Astrocyte of the spinal cord (primary cell): ENCODE results near the gene RPL9.
"Not testable (repeated sequence)": the region's sequence is repeated elsewhere in the genome, so short reads cannot be mapped to it uniquely, and the experiment has no call there.

ENCODE experiments used
- DNase-seq: peaks from one replicate; pipeline ENCODE4 v3.0.0; 2011; ENCODE audit warnings: low read depth, low spot score
- H3K4me3 ChIP-seq: 2 replicates; pipeline ENCODE4 v1.5.1; 2011; ENCODE audit warnings: low read depth, mild to moderate bottlenecking, low read length, moderate library complexity
- in situ Hi-C: cut with HindIII; loops from 2 replicates; pipeline ENCODE4 v1.10.0; 2017; ENCODE audit warnings: low sequenced_read_pairs
- TF ChIP-seq, protein P1 (sequence below): IDR thresholded peaks from 2 replicates; pipeline ENCODE4 v1.5.1; 2012; ENCODE audit warnings: low read depth, mild to moderate bottlenecking, low read length, inconsistent platforms

The RPL9 gene

DNA sequence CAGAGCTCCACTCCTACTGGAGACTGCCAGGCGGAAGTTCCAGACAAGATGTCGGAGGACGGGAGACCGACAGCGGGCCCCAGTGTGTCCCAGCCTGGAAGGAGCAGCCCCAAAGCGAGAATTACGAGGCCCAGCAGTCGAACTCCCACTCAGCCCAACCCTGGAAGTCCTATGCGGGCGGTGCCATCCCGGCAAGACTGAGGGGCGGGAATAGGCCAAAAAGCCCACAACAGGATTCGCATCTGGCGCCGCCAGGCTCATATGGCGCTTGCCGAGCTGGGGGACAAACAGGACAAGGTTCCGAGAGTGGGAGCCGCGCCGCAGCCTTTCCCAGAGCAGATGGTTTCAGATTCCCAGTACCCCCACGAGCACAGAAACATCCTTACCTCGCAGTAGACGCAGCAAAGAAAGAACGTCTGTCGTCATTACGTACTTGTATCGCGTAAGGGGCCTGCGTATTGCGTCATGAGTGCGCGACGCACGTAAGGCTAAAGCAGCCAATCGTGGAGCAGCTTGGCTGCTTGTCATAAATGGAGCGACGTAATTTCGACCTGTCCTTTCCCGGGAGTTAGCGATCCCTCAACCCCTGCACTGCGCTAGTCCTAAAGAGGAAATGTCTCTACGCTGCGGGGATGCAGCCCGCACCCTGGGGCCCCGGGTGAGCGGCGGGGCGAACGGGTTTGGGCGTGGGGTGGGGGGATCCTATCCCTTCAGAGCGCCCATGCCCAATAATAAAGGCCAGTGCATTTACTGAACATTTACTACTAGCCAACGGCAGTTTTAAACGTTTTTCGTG lies at the start of gene RPL9, which contains the start of gene LIAS:
Gene RPL9, minus strand, starts transcription at position 418 of the 796 bp plus-strand sequence. CDS start 483 bp downstream, outside the sequence.
Gene LIAS, plus strand, starts transcription at position 552 of the 796 bp plus-strand sequence. Its CDS starts 62 bp downstream, at position 614.
- H3K4me3 ChIP-seq: peak within 1 kb of the TSS; percentile 78
- peak; percentile 99 for DNase-seq
- TF ChIP-seq, protein P1, sequence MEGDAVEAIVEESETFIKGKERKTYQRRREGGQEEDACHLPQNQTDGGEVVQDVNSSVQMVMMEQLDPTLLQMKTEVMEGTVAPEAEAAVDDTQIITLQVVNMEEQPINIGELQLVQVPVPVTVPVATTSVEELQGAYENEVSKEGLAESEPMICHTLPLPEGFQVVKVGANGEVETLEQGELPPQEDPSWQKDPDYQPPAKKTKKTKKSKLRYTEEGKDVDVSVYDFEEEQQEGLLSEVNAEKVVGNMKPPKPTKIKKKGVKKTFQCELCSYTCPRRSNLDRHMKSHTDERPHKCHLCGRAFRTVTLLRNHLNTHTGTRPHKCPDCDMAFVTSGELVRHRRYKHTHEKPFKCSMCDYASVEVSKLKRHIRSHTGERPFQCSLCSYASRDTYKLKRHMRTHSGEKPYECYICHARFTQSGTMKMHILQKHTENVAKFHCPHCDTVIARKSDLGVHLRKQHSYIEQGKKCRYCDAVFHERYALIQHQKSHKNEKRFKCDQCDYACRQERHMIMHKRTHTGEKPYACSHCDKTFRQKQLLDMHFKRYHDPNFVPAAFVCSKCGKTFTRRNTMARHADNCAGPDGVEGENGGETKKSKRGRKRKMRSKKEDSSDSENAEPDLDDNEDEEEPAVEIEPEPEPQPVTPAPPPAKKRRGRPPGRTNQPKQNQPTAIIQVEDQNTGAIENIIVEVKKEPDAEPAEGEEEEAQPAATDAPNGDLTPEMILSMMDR: no peak
- in situ Hi-C loops: no loop called here

DNA sequence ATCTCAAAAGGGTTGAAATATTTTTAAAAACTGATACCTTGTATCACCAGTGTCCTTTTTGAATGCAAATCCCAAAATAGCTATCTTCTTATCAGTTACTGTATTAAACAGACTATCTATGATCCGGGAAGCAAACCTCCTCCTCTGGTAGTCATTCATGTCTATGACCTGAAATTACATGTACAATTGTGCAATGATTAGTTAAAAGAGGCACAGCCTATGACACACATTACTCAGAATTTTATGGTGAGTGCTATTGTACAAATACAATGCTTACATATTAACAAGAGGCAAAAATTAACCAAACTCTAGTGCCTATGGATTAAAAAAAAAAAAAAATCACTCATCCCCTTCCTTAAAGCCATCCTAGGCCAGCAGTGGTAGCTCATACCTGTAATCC lies 46.9 kb upstream of the RPL9 start:
- H3K4me3 ChIP-seq: no peak overlapping the region
- in situ Hi-C loops: no loop called here
- TF ChIP-seq, protein P1: no peak
- no peak for DNase-seq

DNA sequence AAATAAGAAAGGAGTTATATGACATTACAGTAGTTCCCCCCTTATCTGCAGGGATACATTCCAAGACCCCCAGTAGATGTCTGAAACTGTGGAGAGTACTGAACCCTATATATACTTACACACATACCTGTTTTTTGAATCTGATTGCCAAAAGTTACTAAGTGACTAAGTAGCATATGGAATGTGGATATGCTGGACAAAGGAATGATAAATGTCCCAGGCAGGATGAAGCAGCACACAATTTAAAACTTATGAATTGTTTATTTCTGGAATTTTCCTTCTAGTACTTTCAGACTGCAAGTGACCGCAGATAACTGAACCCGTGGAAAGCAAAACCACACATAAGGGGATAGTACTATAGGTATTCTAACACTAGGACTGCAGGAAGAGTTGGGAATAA lies 45.8 kb upstream of the RPL9 start:
- TF ChIP-seq, protein P1: no peak
- in situ Hi-C loops: no loop called here
- H3K4me3 ChIP-seq: no peak overlapping the region
- no peak for DNase-seq

DNA sequence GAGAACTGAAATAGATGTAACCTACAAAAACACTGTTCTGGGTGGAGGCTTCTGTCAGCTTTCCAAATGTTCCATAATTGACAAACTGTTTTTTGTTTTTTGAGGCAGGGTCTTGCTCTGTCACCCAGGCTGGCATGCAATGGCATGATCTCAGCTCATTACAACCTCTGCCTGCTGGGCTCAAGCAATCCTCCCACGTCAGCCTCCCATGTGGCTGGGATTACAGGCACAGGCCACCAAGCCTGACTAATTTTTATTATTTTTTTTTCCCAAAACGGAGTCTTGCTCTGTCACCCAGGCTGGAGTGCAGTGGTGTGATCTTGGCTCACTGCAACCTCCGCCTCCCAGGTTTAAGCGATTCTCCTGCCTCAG lies 43.9 kb upstream of the RPL9 start:
- DNase-seq: peak; percentile 26
- in situ Hi-C loops, H3K4me3 ChIP-seq: not testable (repeated sequence)

DNA sequence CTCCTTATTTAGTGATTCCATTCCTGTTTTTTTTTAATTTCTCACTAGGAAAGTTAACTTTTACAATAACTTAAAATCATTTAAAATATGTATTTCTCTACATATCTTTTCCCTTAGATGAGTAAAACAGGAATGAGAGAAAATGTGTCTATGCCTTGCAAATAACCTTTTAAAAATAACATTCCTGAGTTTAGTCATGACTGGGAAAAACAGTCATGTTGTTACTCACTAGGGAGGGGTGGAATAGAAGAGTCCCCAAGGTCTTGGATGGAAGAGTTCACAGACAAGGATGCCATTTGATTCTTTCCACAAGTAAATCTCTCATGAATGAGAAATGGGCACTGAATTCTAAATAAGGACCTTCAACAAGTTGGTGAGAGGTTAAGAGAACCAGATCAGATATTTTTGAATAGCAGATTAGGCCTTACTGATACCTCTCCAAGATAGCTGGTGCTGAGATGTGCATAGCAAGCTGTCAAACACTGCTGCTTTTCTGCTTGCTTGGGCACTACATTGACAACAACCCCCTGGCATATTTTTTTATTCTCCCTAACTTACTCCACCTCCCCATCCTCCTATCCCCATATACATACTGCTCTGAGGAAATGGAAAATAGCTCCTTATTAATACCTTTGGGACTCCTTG lies 43.4 kb upstream of the RPL9 start:
- DNase-seq: peak; percentile 79
- TF ChIP-seq, protein P1: no peak
- in situ Hi-C loops: no loop called here
- no peak overlapping the region for H3K4me3 ChIP-seq

DNA sequence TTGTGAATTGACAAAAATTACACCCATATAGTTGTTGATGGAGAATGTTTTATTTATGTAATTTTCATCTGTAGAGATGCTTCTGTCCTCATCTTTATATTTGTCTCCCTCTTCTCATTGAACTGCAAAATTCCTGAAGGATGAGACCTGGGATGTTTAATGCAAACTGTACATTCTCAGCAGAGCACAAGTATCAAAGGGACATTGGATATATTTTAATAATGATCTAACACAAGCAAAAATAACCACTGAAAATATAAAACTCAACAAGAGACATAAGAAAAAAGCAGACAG lies 40.0 kb upstream of the RPL9 start:
- H3K4me3 ChIP-seq: no peak overlapping the region
- no peak for DNase-seq
- in situ Hi-C loops: no loop called here
- TF ChIP-seq, protein P1: no peak
